H9 (cell line): ENCODE results near the gene AQP11. TPM values are rescaled to one million over a fixed set of nuclear protein-coding genes. Genes with fewer than 3 reads are reported as not detected.

ENCODE experiments used
- DNase-seq: peaks from one replicate; pipeline ENCODE4 v3.0.0-alpha.2; 2017
- H2AFZ ChIP-seq: one replicate; pipeline ENCODE4 v1.6.1; 2013; ENCODE audit warnings: mild to moderate bottlenecking, low read length, control low read depth, moderate library complexity
- H2AK5ac ChIP-seq: 2 replicates; pipeline ENCODE4 v1.6.1; 2013; ENCODE audit warnings: low read length, control low read depth, mixed read lengths; ENCODE audit not compliant: insufficient read length
- H2BK120ac ChIP-seq: one replicate; pipeline ENCODE4 v1.6.1; 2013; ENCODE audit warnings: low read depth, mild to moderate bottlenecking, low read length, control low read depth, inconsistent platforms; ENCODE audit not compliant: poor library complexity, severe bottlenecking
- H2BK12ac ChIP-seq: 2 replicates; pipeline ENCODE4 v1.6.1; 2013; ENCODE audit warnings: low read length, control low read depth, mixed read lengths, low read depth; ENCODE audit not compliant: insufficient read length
- H2BK15ac ChIP-seq: 2 replicates; pipeline ENCODE4 v1.6.1; 2013; ENCODE audit warnings: low read depth, low read length, control low read depth
- H2BK20ac ChIP-seq: one replicate; pipeline ENCODE4 v1.6.1; 2013; ENCODE audit warnings: low read depth, mild to moderate bottlenecking, low read length, control low read depth, inconsistent platforms; ENCODE audit not compliant: poor library complexity, severe bottlenecking
- H2BK5ac ChIP-seq: 2 replicates; pipeline ENCODE4 v1.6.1; 2013; ENCODE audit warnings: low read length, control low read depth, mixed read lengths; ENCODE audit not compliant: insufficient read length
- H3K14ac ChIP-seq: 2 replicates; pipeline ENCODE4 v1.6.1; 2013; ENCODE audit warnings: low read length, control low read depth; ENCODE audit not compliant: insufficient read depth
- H3K18ac ChIP-seq: 2 replicates; pipeline ENCODE4 v1.6.1; 2013; ENCODE audit warnings: low read depth, mild to moderate bottlenecking, mixed read lengths, low read length, control low read depth; ENCODE audit not compliant: insufficient read length
- H3K23ac ChIP-seq: 2 replicates; pipeline ENCODE4 v1.6.1; 2013; ENCODE audit warnings: low read length, control low read depth, mixed read lengths, low read depth; ENCODE audit not compliant: insufficient read length
- H3K23me2 ChIP-seq: 2 replicates; pipeline ENCODE4 v1.6.1; 2013; ENCODE audit warnings: low read depth, mild to moderate bottlenecking, mixed read lengths, low read length, control low read depth; ENCODE audit not compliant: insufficient read length, poor library complexity, severe bottlenecking
- H3K27ac ChIP-seq: 2 replicates; pipeline ENCODE4 v1.5.1; 2013; ENCODE audit warnings: low read length, control low read depth, mixed read lengths, low read depth; ENCODE audit not compliant: insufficient read length
- H3K27me3 ChIP-seq: 2 replicates; pipeline ENCODE4 v1.6.1; 2013; ENCODE audit warnings: low read length, control low read depth, inconsistent platforms; ENCODE audit not compliant: insufficient read depth
- H3K4ac ChIP-seq: 2 replicates; pipeline ENCODE4 v1.6.1; 2013; ENCODE audit warnings: low read depth, mild to moderate bottlenecking, control low read depth, inconsistent platforms, low read length, moderate library complexity
- H3K4me1 ChIP-seq: 2 replicates; pipeline ENCODE4 v1.6.1; 2013; ENCODE audit warnings: low read length, control low read depth, inconsistent platforms; ENCODE audit not compliant: insufficient read depth
- H3K4me2 ChIP-seq: 2 replicates; pipeline ENCODE4 v1.6.1; 2013; ENCODE audit warnings: low read length, control low read depth, mixed read lengths; ENCODE audit not compliant: insufficient read length, insufficient read depth
- H3K56ac ChIP-seq: 2 replicates; pipeline ENCODE4 v1.6.1; 2013; ENCODE audit warnings: low read depth, mild to moderate bottlenecking, mixed read lengths, low read length, control low read depth; ENCODE audit not compliant: insufficient read length
- H3K79me1 ChIP-seq: 2 replicates; pipeline ENCODE4 v1.6.1; 2013; ENCODE audit warnings: low read depth, mild to moderate bottlenecking, moderate library complexity, low read length, control low read depth, inconsistent platforms; ENCODE audit not compliant: insufficient read depth, poor library complexity, severe bottlenecking
- H3K79me2 ChIP-seq: 2 replicates; pipeline ENCODE4 v1.6.1; 2013; ENCODE audit warnings: low read length, control low read depth, inconsistent platforms; ENCODE audit not compliant: insufficient read depth
- H3K9ac ChIP-seq: 2 replicates; pipeline ENCODE4 v1.6.1; 2013; ENCODE audit warnings: low read length, control low read depth, mixed read lengths; ENCODE audit not compliant: insufficient read length; ENCODE audit errors: extremely low read depth
- H3K9me3 ChIP-seq: one replicate; pipeline ENCODE4 v1.6.1; 2013; ENCODE audit warnings: low read depth, low read length, inconsistent platforms; ENCODE audit not compliant: control insufficient read depth
- H3T11ph ChIP-seq: one replicate; pipeline ENCODE4 v1.6.1; 2013; ENCODE audit warnings: mild to moderate bottlenecking, low read length, control low read depth, inconsistent platforms
- H4K20me1 ChIP-seq: one replicate; pipeline ENCODE4 v1.6.1; 2013; ENCODE audit not compliant: control insufficient read depth, insufficient read length, insufficient read depth
- H4K5ac ChIP-seq: 2 replicates; pipeline ENCODE4 v1.6.1; 2013; ENCODE audit warnings: low read depth, mild to moderate bottlenecking, mixed read lengths, low read length, control low read depth; ENCODE audit not compliant: insufficient read length
- H4K8ac ChIP-seq: replicated peaks from 2 replicates; pipeline ENCODE4 v1.6.1; 2013; ENCODE audit warnings: low read length, control low read depth, mixed read lengths, low read depth; ENCODE audit not compliant: insufficient read length
- H4K91ac ChIP-seq: 2 replicates; pipeline ENCODE4 v1.6.1; 2013; ENCODE audit warnings: low read depth, mild to moderate bottlenecking, moderate library complexity, mixed read lengths, low read length, control low read depth; ENCODE audit not compliant: insufficient read length
- H3K27ac Mint-ChIP-seq, 3 experiments: 2 replicates in 2 of 3; 3 replicates in 1 of 3; pipeline ENCODE4 v1.8.0; 2020 to 2021; ENCODE audit warnings: mixed read lengths in 3 of 3, mild to moderate bottlenecking in 1 of 3, moderate library complexity in 1 of 3
- H3K27me3 Mint-ChIP-seq: 2 replicates; pipeline ENCODE4 v1.8.0; 2021; ENCODE audit warnings: low read depth, mild to moderate bottlenecking, moderate library complexity, mixed read lengths
- H3K36me3 Mint-ChIP-seq, 3 experiments: 2 replicates in 2 of 3; 3 replicates in 1 of 3; pipeline ENCODE4 v1.8.0; 2020 to 2021; ENCODE audit warnings: low read depth in 3 of 3, mixed read lengths in 3 of 3; ENCODE audit not compliant: insufficient read depth in 1 of 3
- H3K4me1 Mint-ChIP-seq, 2 experiments: 2 replicates each; pipeline ENCODE4 v1.8.0; 2020; ENCODE audit warnings: mixed read lengths in 2 of 2
- H3K4me3 Mint-ChIP-seq, 2 experiments: 2 replicates in 1 of 2; 3 replicates in 1 of 2; pipeline ENCODE4 v1.8.0; 2020 to 2021; ENCODE audit warnings: mild to moderate bottlenecking in 2 of 2, mixed read lengths in 2 of 2, moderate library complexity in 1 of 2
- H3K9me3 Mint-ChIP-seq, 2 experiments: 2 replicates in 1 of 2; 3 replicates in 1 of 2; pipeline ENCODE4 v1.8.0; 2020; ENCODE audit warnings: mild to moderate bottlenecking in 2 of 2, mixed read lengths in 2 of 2, moderate library complexity in 1 of 2
- WGBS: extraction: QIAGEN DNeasy Blood & Tissue Kit; methylation state at CpG from one replicate; pipeline ENCODE4 v1.1.7; 2013; ENCODE audit warnings: missing lambda C conversion rate, low lambda C conversion rate, mixed read lengths; ENCODE audit not compliant: insufficient read length; ENCODE audit errors: extremely low coverage; 5-methylcytosine and 5-hydroxymethylcytosine counted together
- total RNA-seq: library from RNA; stranded (reverse); gene quantifications from 2 replicates; pipeline ENCODE4 v1.2.1, GENCODE V29; 2021
- TF ChIP-seq, protein P1 (sequence below): fragments of 200-600 bp; sonication (generic); conservative IDR thresholded peaks from 3 replicates; pipeline ENCODE4 v1.8.0; 2021; ENCODE audit warnings: antibody characterized with exemption, mild to moderate bottlenecking

AQP11 gene
- total RNA-seq, 1 experiment from 2014 or later, result 1.1 TPM

DNA sequence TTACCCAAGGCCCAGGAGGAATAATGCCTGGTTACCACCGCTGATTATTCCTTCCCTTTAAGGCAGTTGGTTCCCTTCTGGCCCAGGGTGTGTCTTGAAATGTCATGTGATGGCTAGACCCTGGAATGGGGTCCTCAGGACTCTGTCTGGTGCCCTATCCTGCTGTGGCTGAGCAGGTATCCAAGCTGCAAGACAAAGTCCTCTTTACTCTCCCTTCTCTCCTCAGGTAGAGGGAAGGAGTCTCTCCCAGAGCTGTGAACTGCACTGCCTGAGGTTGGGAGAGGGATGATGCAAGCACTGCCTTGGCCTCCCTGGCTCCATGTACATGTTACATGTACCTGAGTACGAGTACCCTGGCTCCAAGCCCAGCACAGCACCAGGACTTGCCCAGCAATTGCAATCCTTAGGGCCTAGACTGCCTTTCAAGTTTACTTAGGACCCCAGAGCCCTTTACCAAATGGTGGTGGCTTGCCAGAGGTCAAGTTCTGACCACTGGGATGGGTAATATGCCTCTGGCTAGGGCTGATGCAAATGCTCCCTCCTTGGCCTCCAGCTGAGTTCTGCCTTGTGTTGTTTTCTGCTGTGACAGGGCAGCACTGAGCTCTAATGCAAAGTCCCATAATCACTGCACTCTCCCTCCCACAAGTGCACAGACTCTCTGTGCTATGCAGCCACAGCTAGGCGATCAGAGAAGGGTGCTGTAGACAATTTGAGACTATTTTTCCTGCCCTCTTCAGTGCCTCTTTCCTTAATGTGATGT, 20.7 kb upstream of the AQP11 start:
- no peak overlapping the region for H2BK120ac ChIP-seq
- no peak for DNase-seq
- H3K4ac ChIP-seq, result no peak overlapping the region
- peak overlapping the region; percentile 66 for H3K14ac ChIP-seq
- WGBS, result no CpG with 5 or more reads among the region's 3 CpGs
- no peaks in the 10 kb centered on the region for H4K20me1 ChIP-seq
- H2BK5ac ChIP-seq, result no peak overlapping the region
- H3K4me2 ChIP-seq, result no peak overlapping the region
- TF ChIP-seq, protein P1, sequence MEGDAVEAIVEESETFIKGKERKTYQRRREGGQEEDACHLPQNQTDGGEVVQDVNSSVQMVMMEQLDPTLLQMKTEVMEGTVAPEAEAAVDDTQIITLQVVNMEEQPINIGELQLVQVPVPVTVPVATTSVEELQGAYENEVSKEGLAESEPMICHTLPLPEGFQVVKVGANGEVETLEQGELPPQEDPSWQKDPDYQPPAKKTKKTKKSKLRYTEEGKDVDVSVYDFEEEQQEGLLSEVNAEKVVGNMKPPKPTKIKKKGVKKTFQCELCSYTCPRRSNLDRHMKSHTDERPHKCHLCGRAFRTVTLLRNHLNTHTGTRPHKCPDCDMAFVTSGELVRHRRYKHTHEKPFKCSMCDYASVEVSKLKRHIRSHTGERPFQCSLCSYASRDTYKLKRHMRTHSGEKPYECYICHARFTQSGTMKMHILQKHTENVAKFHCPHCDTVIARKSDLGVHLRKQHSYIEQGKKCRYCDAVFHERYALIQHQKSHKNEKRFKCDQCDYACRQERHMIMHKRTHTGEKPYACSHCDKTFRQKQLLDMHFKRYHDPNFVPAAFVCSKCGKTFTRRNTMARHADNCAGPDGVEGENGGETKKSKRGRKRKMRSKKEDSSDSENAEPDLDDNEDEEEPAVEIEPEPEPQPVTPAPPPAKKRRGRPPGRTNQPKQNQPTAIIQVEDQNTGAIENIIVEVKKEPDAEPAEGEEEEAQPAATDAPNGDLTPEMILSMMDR, result no peak
- H3K27ac Mint-ChIP-seq, result no peak overlapping the region; a peak in 1 of 7 replicates
- peak overlapping the region; percentile 46 for H3K56ac ChIP-seq
- peak overlapping the region; percentile 75 for H4K8ac ChIP-seq
- no peaks in the 10 kb centered on the region for H3K9me3 ChIP-seq
- peak overlapping the region; percentile 52 for H3K23ac ChIP-seq
- H2AFZ ChIP-seq, result no peak overlapping the region
- no peaks in the 10 kb centered on the region for H3K79me2 ChIP-seq
- H2BK15ac ChIP-seq, result no peak overlapping the region
- no peak overlapping the region for H3K9ac ChIP-seq
- H3K79me1 ChIP-seq, result no peaks in the 10 kb centered on the region
- H2BK20ac ChIP-seq, result no peak overlapping the region
- no peak overlapping the region for H4K91ac ChIP-seq
- peaks cover 17% of the 10 kb centered on the region; the same call in 1 of the 2 replicates for H3K4me1 ChIP-seq
- H2BK12ac ChIP-seq, result no peak overlapping the region
- H3K4me1 Mint-ChIP-seq, result peaks cover 38 to 43% of the 10 kb centered on the region in 2 experiments
- no peak overlapping the region for H2AK5ac ChIP-seq
- H3K27me3 Mint-ChIP-seq, result no peaks in the 10 kb centered on the region; the same call in 1 of the 2 replicates
- no peak overlapping the region for H4K5ac ChIP-seq
- H3K4me3 Mint-ChIP-seq, result no peak overlapping the region
- no peaks in the 10 kb centered on the region; the same call in 1 of the 2 replicates for H3K27me3 ChIP-seq
- peaks cover 0 to 4% (median 1%) of the 10 kb centered on the region in 3 experiments; a peak in 3 of 7 replicates for H3K36me3 Mint-ChIP-seq
- no peak overlapping the region for H3T11ph ChIP-seq
- no peak overlapping the region for H3K27ac ChIP-seq
- no peaks in the 10 kb centered on the region for H3K23me2 ChIP-seq
- peaks cover 5% of the 10 kb centered on the region in 2 experiments; a peak in 3 of 5 replicates for H3K9me3 Mint-ChIP-seq
- no peak overlapping the region for H3K18ac ChIP-seq
